HEK293 (cell line): ENCODE measurements around the gene CNN2.

ENCODE experiments used
- CTCF ChIA-PET: fragments of 350-600 bp; formaldehyde crosslinking; extraction: SDS; loops from one replicate; lab custom pipeline; 2021; ENCODE audit warnings: antibody characterized with exemption; lab: Yijun Ruan, JAX
- POLR2A ChIA-PET: fragments of 300-600 bp; formaldehyde crosslinking; extraction: SDS; loops from one replicate; lab custom pipeline; 2020; ENCODE audit warnings: antibody characterized with exemption, inconsistent platforms; lab: Yijun Ruan, JAX
- H3K27ac ChIP-seq: fragments of 200-500 bp; sonication (Bioruptor generic); 2 replicates; pipeline ENCODE4 v1.5.1; 2014; ENCODE audit warnings: low read depth, low read length, control low read depth, inconsistent platforms; ENCODE audit errors: extremely low read depth
- H3K36me3 ChIP-seq, 2 experiments: fragments of 200-500 bp in 1 of 2; sonication (Bioruptor generic) in 1 of 2; 1 replicate in 1 of 2; 2 replicates in 1 of 2; pipeline ENCODE4 v1.5.1; 2014 to 2017; ENCODE audit warnings: inconsistent platforms in 2 of 2, low read length in 2 of 2; ENCODE audit not compliant: control insufficient read depth in 2 of 2, insufficient read depth in 1 of 2
- H3K4me1 ChIP-seq: fragments of 200-500 bp; sonication (Bioruptor generic); 2 replicates; pipeline ENCODE4 v1.5.1; 2014; ENCODE audit warnings: mild to moderate bottlenecking, low read length, inconsistent platforms; ENCODE audit not compliant: control insufficient read depth, insufficient read depth
- H3K4me3 ChIP-seq: 2 replicates; pipeline ENCODE4 v1.5.1; 2011; ENCODE audit warnings: low read depth, mild to moderate bottlenecking, control low read depth, low read length, moderate library complexity
- H3K9me3 ChIP-seq: fragments of 200-500 bp; sonication (Bioruptor generic); 2 replicates; pipeline ENCODE4 v1.5.1; 2014; ENCODE audit warnings: low read depth, low read length, inconsistent platforms; ENCODE audit not compliant: control insufficient read depth, insufficient read depth
- BCL11A ChIP-seq: fragments of 450-650 bp; formaldehyde crosslinking; IDR thresholded peaks from 2 replicates; pipeline ENCODE4 v1.5.1; 2016; ENCODE audit warnings: low read depth, missing biosample characterization, missing genetic modification characterization
- GFI1B ChIP-seq: fragments of 450-650 bp; formaldehyde crosslinking; IDR thresholded peaks from 2 replicates; pipeline ENCODE4 v1.5.1; 2016; ENCODE audit warnings: missing biosample characterization, missing genetic modification characterization
- HIC1 ChIP-seq: fragments of 450-650 bp; formaldehyde crosslinking; IDR thresholded peaks from 2 replicates; pipeline ENCODE4 v1.5.1; 2016; ENCODE audit warnings: missing biosample characterization, missing genetic modification characterization
- KLF1 ChIP-seq: fragments of 450-650 bp; formaldehyde crosslinking; IDR thresholded peaks from 2 replicates; pipeline ENCODE4 v1.5.1; 2016; ENCODE audit warnings: missing biosample characterization, missing genetic modification characterization
- KLF8 ChIP-seq: fragments of 450-650 bp; formaldehyde crosslinking; IDR thresholded peaks from 2 replicates; pipeline ENCODE4 v1.5.1; 2016; ENCODE audit warnings: missing biosample characterization, missing genetic modification characterization
- SP2 ChIP-seq: fragments of 450-650 bp; formaldehyde crosslinking; IDR thresholded peaks from 2 replicates; pipeline ENCODE4 v1.5.1; 2016; ENCODE audit warnings: missing biosample characterization, missing genetic modification characterization
- YY2 ChIP-seq: fragments of 450-650 bp; formaldehyde crosslinking; IDR thresholded peaks from 2 replicates; pipeline ENCODE4 v1.5.1; 2016; ENCODE audit warnings: missing biosample characterization, missing genetic modification characterization
- ZFP69B ChIP-seq: fragments of 450-650 bp; formaldehyde crosslinking; IDR thresholded peaks from 2 replicates; pipeline ENCODE4 v1.5.1; 2016; ENCODE audit warnings: missing biosample characterization, missing genetic modification characterization
- ZNF10 ChIP-seq: fragments of 450-650 bp; formaldehyde crosslinking; IDR thresholded peaks from 2 replicates; pipeline ENCODE4 v1.5.1; 2017; ENCODE audit warnings: missing biosample characterization, missing genetic modification characterization
- ZNF280C ChIP-seq: fragments of 450-650 bp; formaldehyde crosslinking; IDR thresholded peaks from 2 replicates; pipeline ENCODE4 v1.5.1; 2016; ENCODE audit warnings: missing biosample characterization, missing genetic modification characterization
- ZNF416 ChIP-seq: fragments of 450-650 bp; formaldehyde crosslinking; IDR thresholded peaks from 2 replicates; pipeline ENCODE4 v1.5.1; 2016; ENCODE audit warnings: missing biosample characterization, missing genetic modification characterization
- ZNF571 ChIP-seq: fragments of 450-650 bp; formaldehyde crosslinking; IDR thresholded peaks from 2 replicates; pipeline ENCODE4 v1.5.0; 2017; ENCODE audit warnings: missing biosample characterization, missing genetic modification characterization
- ZNF621 ChIP-seq: fragments of 450-650 bp; formaldehyde crosslinking; IDR thresholded peaks from 2 replicates; pipeline ENCODE4 v1.5.1; 2017; ENCODE audit warnings: missing biosample characterization, missing genetic modification characterization

Gene CNN2

GRCh38 chr19:1010586-1011510, 15.6 kb upstream of the CNN2 start:
- CTCF ChIA-PET, result no interaction called here
- TF ChIP-seq GFI1B (tag by site-specific recombination) (no peak), ZFP69B (tag by site-specific recombination) (peak; percentile 48; the same call in 1 of the 2 replicates), KLF1 (tag by site-specific recombination) (peak; percentile 88), KLF8 (peak; percentile 84), ZNF416 (tag by site-specific recombination) (no peak), ZNF621 (tag by site-specific recombination) (no peak), HIC1 (tag by site-specific recombination) (peak; percentile 80), BCL11A (tag by site-specific recombination) (peak; percentile 76; the same call in 1 of the 2 replicates), ZNF280C (tag by site-specific recombination) (no peak)
- H3K36me3 ChIP-seq, result peaks cover 0 to 59% of the 10 kb centered on the region in 2 experiments; a peak in 1 of 3 replicates
- no peak overlapping the region for H3K27ac ChIP-seq
- no peaks in the 10 kb centered on the region for H3K9me3 ChIP-seq
- no peaks in the 10 kb centered on the region for H3K4me1 ChIP-seq
- H3K4me3 ChIP-seq, result no peak overlapping the region
- POLR2A ChIA-PET, result interaction anchor here (1.6 kb wide), 1 partner anchor 29 kb away, joined by 4 read pairs; the partner anchor contains the start of gene ABCA7

- TF ChIP-seq KLF1 (tag by site-specific recombination) (peak; percentile 72), KLF8 (peak; percentile 46), YY2 (tag by site-specific recombination) (no peak), SP2 (tag by site-specific recombination) (peak; percentile 17; the same call in 1 of the 2 replicates), ZNF571 (tag by site-specific recombination) (no peak), ZNF10 (tag by site-specific recombination) (no peak), HIC1 (tag by site-specific recombination) (peak; percentile 79)
- ChIA-PET POLR2A (interaction anchor here (0.8 kb wide), 1 partner anchor 9 kb away, joined by 3 read pairs; the partner anchor contains the start of gene RNU6-2), CTCF (interaction anchor here (0.6 to 0.7 kb wide), 2 partner anchors 8 to 27 kb away, joined by 3 read pairs; partner anchors contain the start of gene WDR18)
- Histone ChIP-seq H3K36me3 (peaks cover 0 to 66% of the 10 kb centered on the region in 2 experiments; a peak in 1 of 3 replicates), H3K4me3 (no peak overlapping the region), H3K4me1 (no peaks in the 10 kb centered on the region), H3K27ac (no peak overlapping the region), H3K9me3 (no peaks in the 10 kb centered on the region)
Observed at GRCh38 chr19:1011831-1012333, 14.5 kb upstream of the CNN2 start.
